HUES64 (cell line): ENCODE data around the gene OPCML.

Experiments used
- H3K27ac ChIP-seq: 2 replicates; pipeline ENCODE4 v1.7.0; 2013; ENCODE audit warnings: low read depth, low read length, inconsistent platforms
- H3K27me3 ChIP-seq: 2 replicates; pipeline ENCODE4 v1.6.1; 2013; ENCODE audit warnings: mild to moderate bottlenecking, low read length; ENCODE audit not compliant: insufficient read depth
- H3K36me3 ChIP-seq: 2 replicates; pipeline ENCODE4 v1.6.1; 2013; ENCODE audit warnings: mild to moderate bottlenecking, low read length; ENCODE audit not compliant: insufficient read depth
- H3K4me1 ChIP-seq: 2 replicates; pipeline ENCODE4 v1.6.1; 2013; ENCODE audit warnings: mild to moderate bottlenecking, low read length, moderate library complexity; ENCODE audit not compliant: insufficient read depth
- H3K4me3 ChIP-seq: 2 replicates; pipeline ENCODE4 v1.5.1; 2013; ENCODE audit warnings: mild to moderate bottlenecking, low read length, moderate library complexity
- H3K9ac ChIP-seq: 2 replicates; pipeline ENCODE4 v1.6.1; 2013; ENCODE audit warnings: mild to moderate bottlenecking, low read depth, low read length
- H3K9me3 ChIP-seq: 2 replicates; pipeline ENCODE4 v1.6.1; 2013; ENCODE audit warnings: low read depth, low read length; ENCODE audit not compliant: insufficient read depth
- whole genome bisulfite sequencing: fragments of 150-250, 120-280 bp; methylation state at CpG from one replicate; pipeline ENCODE4 v1.1.7; 2013; ENCODE audit warnings: missing lambda C conversion rate; 5-methylcytosine and 5-hydroxymethylcytosine counted together

OPCML gene

DNA sequence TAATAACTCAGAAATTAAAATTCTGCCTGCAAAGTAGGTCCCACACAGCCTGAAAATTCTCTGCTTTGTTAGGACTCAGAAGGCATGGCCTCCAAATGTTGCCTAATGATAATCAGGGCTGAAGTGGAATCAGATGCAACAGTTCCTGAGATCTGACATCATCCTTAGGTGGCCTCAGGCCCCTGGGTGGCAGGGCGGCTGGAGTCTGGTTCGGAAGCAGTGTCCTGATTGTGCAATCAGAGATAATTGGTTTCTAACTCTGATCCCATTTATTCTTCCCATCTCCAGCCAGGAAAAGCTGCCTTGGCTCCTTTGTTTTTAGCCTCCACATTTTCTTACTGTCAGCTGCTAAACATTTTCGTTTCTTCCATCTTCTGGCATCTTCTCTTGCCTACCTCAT lies 399.3 kb downstream of the OPCML start:
- no peaks in the 10 kb centered on the region for H3K36me3 ChIP-seq
- no peak overlapping the region for H3K27ac ChIP-seq
- H3K4me1 ChIP-seq, result peaks cover 24% of the 10 kb centered on the region
- H3K27me3 ChIP-seq, result no peaks in the 10 kb centered on the region
- 93% methylated on average over 3 of the region's 3 CpGs for WGBS
- H3K9me3 ChIP-seq, result no peaks in the 10 kb centered on the region
- H3K9ac ChIP-seq, result no peak overlapping the region
- no peak overlapping the region for H3K4me3 ChIP-seq

DNA sequence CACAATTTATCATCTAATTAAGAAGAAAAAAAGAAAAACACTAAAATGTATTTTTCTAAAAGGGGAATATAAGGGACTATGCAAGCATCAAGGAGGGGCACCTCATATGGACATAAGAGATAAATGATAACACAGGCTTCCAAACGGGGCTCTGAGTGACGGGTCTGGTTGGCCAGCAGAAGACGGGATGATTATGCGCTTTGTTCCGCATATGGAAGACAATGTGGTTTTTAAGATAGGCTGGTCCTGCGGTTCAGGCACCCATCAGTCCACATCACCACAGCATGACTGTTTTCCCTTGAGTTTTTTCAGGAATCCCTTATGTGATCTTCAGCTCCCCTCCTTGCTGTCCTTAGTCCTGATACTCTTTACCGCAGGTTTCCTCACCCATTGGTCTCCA lies 404.6 kb downstream of the OPCML start:
- WGBS, result 87% methylated on average over 7 of the region's 7 CpGs
- Histone ChIP-seq H3K4me1 (peaks cover 8% of the 10 kb centered on the region), H3K36me3 (no peaks in the 10 kb centered on the region), H3K9me3 (no peaks in the 10 kb centered on the region), H3K4me3 (no peak overlapping the region), H3K9ac (no peak overlapping the region), H3K27ac (no peak overlapping the region), H3K27me3 (no peaks in the 10 kb centered on the region)

DNA sequence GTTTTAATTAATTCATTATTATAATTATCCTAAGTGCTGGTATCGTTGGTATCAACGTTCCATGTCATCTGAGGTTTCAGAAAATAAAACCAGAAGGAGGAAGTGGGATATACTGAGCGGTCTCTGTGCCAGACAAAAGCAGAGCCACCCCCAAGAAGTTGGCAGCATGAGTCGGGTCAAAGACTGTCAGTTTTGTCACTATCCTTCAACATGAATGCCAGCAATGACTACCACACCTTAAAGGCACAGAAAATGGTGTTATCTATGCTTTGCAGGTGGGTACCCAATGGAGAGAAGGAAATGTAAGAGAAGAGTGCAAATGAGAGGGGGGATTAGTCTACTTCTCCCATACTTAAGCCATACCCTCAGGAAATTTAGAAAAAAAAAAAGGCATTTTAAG lies 408.5 kb downstream of the OPCML start:
- 94% methylated on average over 4 of the region's 4 CpGs for WGBS
- H3K4me1 ChIP-seq, result peaks cover 10% of the 10 kb centered on the region
- no peaks in the 10 kb centered on the region for H3K36me3 ChIP-seq
- H3K4me3 ChIP-seq, result no peak overlapping the region
- no peak overlapping the region for H3K9ac ChIP-seq
- no peaks in the 10 kb centered on the region for H3K9me3 ChIP-seq
- H3K27ac ChIP-seq, result no peak overlapping the region
- no peaks in the 10 kb centered on the region for H3K27me3 ChIP-seq

DNA sequence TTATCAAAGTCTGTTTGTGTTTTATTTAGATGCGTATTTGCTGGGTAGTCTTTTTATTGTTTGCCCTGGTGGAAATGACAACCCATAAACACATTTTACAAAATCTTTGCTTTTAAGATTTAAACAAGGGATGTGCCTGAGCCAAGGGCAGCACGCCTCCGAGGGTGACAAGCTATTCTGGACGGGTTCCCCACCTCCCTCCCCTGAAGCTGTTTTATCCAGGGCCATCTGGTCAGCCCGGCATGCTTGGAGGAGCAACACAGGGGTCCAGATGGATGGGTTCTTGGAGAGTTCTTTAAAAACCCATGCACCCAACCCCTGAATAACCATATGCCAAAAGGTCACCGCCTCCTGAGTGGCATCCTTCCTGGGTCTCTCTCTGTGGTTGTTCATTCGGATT lies 408.9 kb downstream of the OPCML start:
- H3K4me3 ChIP-seq, result no peak overlapping the region
- no peaks in the 10 kb centered on the region for H3K36me3 ChIP-seq
- no peak overlapping the region for H3K27ac ChIP-seq
- peaks cover 10% of the 10 kb centered on the region for H3K4me1 ChIP-seq
- 91% methylated on average over 5 of the region's 7 CpGs for WGBS
- no peaks in the 10 kb centered on the region for H3K9me3 ChIP-seq
- no peak overlapping the region for H3K9ac ChIP-seq
- no peaks in the 10 kb centered on the region for H3K27me3 ChIP-seq

DNA sequence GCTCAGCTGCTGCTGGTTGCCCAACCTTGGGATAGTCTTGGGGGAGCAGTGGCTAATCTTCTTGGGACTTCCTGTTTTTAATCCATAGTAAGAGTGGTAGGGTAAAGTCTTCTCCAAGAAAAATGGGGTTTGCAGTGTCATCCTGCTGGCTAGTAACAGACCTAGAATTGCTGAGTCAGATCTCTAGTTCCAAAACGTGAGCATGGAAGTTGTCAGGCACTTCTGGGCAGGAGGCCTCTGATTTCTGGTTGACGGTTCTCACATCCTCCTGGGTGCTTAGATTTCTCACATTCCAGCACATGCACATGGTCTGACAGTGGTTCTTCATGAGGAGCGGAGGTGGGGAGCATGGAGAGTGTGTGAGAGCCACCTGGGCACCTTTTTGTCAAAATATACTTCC lies 410.0 kb downstream of the OPCML start:
- peaks cover 10% of the 10 kb centered on the region for H3K4me1 ChIP-seq
- no peaks in the 10 kb centered on the region for H3K27me3 ChIP-seq
- no peaks in the 10 kb centered on the region for H3K9me3 ChIP-seq
- no peak overlapping the region for H3K27ac ChIP-seq
- H3K9ac ChIP-seq, result no peak overlapping the region
- no peaks in the 10 kb centered on the region for H3K36me3 ChIP-seq
- H3K4me3 ChIP-seq, result no peak overlapping the region
- WGBS, result 65% methylated on average over 2 of the region's 3 CpGs

DNA sequence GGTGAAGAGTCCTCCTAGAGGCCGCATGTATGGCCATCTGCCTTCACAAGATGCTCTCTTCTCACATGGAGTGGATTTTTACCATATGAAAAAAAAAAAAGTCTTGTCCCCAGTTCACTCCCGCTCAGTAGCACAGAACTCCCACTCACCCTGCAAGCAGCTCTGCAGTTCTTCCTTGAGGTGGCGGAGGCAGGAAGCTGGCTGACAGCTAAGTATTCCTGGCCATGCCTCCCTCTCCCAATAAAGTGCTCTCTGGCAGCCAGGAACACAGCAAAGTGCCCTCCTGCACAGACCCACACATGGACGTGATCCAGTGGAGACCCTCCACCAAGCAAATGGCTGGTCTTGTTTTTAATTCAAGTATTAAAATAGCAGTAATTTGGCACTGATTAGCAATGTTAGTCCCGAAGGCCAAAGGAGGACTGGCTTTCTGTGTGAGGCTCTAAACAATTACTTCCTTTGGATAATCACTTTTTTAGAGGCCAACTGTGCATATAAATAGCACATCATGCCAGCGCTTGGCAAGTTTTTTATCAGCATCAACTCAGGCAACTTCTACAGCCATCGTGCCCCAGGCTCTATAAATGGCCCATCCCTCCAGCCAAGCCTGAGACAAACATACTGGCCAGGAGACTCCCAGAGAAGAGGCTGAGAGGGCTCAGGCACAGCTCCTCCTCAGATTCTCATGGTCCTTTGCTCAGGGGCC lies 413.6 kb downstream of the OPCML start:
- Histone ChIP-seq H3K4me1 (peaks cover 10% of the 10 kb centered on the region), H3K27ac (no peak overlapping the region), H3K4me3 (no peak overlapping the region), H3K27me3 (no peaks in the 10 kb centered on the region), H3K36me3 (no peaks in the 10 kb centered on the region), H3K9ac (no peak overlapping the region), H3K9me3 (no peaks in the 10 kb centered on the region)
- WGBS, result 83% methylated on average over 7 of the region's 7 CpGs

DNA sequence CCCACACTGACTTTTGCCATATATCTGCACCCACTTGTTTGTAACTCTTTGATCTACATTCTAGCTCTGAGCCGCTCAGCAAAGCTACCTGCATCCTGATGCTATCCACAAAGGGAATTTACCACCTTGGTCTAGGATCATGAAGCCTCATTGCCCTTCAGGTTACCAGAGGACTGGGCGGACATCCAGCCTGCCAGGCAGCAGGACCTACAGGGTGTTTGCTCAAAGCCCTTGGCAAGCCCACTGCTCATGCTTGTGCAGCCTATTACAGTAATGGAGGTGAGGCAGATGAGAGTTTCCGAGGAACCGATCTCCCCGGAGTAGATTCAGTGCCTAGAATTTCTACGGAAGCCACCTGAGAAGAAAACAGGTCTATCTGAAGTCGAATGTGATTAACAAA lies 417.2 kb downstream of the OPCML start:
- Histone ChIP-seq H3K9ac (no peak overlapping the region), H3K9me3 (no peaks in the 10 kb centered on the region), H3K4me1 (no peaks in the 10 kb centered on the region), H3K27ac (no peak overlapping the region), H3K36me3 (no peaks in the 10 kb centered on the region), H3K4me3 (no peak overlapping the region), H3K27me3 (no peaks in the 10 kb centered on the region)
- WGBS, result 94% methylated on average over 7 of the region's 7 CpGs

DNA sequence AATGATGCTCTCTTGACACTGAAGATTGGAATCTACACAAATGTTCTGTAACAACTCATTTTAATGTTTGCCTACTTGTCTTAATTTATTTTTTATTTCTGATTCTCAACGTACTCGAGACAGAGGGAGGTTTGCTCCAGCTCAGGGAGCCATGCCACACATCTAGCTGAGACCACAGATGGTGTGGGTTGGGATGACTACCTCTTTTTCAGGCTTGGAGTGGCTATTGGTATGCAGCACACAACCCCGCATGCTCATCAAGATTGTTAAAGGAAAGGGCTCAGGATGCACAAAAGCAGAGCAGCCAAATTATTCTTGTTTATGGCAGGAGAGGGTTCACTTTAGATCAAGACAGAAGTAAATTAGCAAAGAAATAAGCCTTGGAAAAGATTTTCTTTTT lies 424.5 kb downstream of the OPCML start:
- no peaks in the 10 kb centered on the region for H3K27me3 ChIP-seq
- no peak overlapping the region for H3K27ac ChIP-seq
- H3K4me3 ChIP-seq, result no peak overlapping the region
- no peaks in the 10 kb centered on the region for H3K9me3 ChIP-seq
- no peak overlapping the region for H3K9ac ChIP-seq
- H3K36me3 ChIP-seq, result no peaks in the 10 kb centered on the region
- WGBS, result 96% methylated on average over 3 of the region's 3 CpGs
- no peaks in the 10 kb centered on the region for H3K4me1 ChIP-seq

DNA sequence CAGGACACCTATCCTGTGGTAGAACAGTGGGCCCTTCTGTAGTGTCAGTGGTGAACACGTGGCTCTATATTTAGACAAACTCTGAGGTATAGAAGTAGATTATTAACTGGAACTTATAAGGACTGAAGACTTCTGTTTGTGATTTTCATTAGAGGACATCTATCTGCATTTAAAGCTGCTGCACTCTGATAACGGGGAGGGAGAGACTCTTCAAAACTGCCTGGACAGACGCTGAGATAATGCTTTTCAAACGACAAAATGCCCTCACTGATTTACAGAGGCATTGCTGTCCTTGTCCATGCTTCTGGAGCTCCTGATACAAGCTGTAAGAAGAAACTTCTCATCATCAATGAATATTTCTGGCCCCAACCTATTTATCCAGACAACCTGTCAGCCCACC lies 425.2 kb downstream of the OPCML start:
- WGBS, result 92% methylated on average over 4 of the region's 4 CpGs
- Histone ChIP-seq H3K36me3 (no peaks in the 10 kb centered on the region), H3K9me3 (no peaks in the 10 kb centered on the region), H3K27me3 (no peaks in the 10 kb centered on the region), H3K4me3 (no peak overlapping the region), H3K27ac (no peak overlapping the region), H3K9ac (no peak overlapping the region), H3K4me1 (no peaks in the 10 kb centered on the region)

DNA sequence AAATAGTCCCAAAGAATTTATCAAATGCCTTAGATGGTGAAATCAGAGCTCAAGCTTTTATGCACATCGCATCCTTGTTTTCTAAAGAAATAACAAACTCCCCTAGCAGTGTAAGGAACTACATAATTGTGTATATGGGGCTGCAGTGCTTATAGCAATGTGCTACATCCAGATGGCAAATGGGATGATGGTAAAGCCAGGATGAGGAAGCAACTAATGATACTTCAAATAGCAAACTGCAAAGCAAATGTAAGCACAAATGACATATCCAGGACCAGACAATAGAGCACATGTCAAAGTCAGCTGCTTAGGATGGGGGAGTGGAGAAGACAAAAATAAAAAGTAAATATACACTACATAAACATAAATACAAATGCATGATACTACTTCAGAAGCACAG lies 425.9 kb downstream of the OPCML start:
- Histone ChIP-seq H3K9me3 (no peaks in the 10 kb centered on the region), H3K27me3 (no peaks in the 10 kb centered on the region), H3K4me1 (no peaks in the 10 kb centered on the region), H3K4me3 (no peak overlapping the region), H3K36me3 (no peaks in the 10 kb centered on the region), H3K27ac (no peak overlapping the region), H3K9ac (no peak overlapping the region)
- WGBS, result no CpG with 5 or more reads among the region's 1 CpG

DNA sequence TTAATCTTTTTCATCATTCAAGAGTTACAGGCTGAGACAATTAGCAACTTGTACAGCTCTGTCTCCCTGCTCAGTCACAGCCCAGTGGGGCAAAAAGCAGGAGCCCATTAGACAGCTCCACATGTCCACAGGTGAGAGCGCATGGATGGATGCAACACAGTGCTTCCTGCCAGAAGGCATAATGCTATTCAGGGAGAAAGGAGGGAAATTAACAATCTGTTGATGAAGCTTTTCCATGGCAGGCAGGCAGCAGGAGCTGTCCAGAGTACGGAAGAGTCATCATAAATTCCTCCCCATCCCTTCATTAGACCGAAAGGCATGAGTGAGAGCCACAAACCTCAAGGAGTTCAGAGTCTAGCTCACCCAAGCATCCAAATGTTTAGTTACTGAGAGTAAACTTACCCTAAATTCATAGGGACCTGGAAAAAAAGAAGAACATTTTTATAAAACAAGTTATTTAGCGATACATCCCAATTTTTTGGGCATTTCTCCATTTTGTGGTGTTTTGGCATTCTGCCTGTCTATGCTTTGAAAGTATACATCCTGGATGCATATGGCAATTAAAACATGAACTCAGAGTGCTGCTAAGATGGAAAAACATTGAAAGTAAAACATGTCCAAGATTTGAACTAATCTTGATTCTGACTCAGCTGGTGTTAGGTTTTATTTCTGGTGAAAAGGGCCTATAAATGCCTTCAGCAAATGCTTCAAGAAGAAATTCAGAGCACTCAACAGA lies 428.1 kb downstream of the OPCML start:
- H3K4me3 ChIP-seq, result no peak overlapping the region
- WGBS, result 94% methylated on average over 4 of the region's 4 CpGs
- H3K27me3 ChIP-seq, result no peaks in the 10 kb centered on the region
- H3K9ac ChIP-seq, result no peak overlapping the region
- no peaks in the 10 kb centered on the region for H3K36me3 ChIP-seq
- H3K4me1 ChIP-seq, result no peaks in the 10 kb centered on the region
- no peak overlapping the region for H3K27ac ChIP-seq
- H3K9me3 ChIP-seq, result no peaks in the 10 kb centered on the region
